Natural killer cell (primary cell): ENCODE results near the gene SLC39A11. TPM values are rescaled to one million over a fixed set of nuclear protein-coding genes. Genes with fewer than 3 reads are reported as not detected.

Source experiments
- ATAC-seq, 3 donors: fragments of 150-1000 bp in 2 of 3; fragments of 200-7000 bp in 1 of 3; cut with Tn5 transposase; 1 replicate in 1 of 3; 2 replicates in 2 of 3; pipeline ENCODE4 v1.10.0; 2021; ENCODE audit warnings: mild to moderate bottlenecking in 2 of 3, moderate library complexity in 2 of 3
- DNase-seq, 2 donors: peaks; one replicate each; pipeline versions ENCODE4 v3.0.0 to v3.0.0-alpha.2; 2013 to 2021; ENCODE audit warnings: mixed read lengths in 1 of 2
- H3K27ac ChIP-seq: one replicate; pipeline ENCODE4 v1.5.1; 2013; ENCODE audit warnings: mild to moderate bottlenecking, low read length
- H3K27me3 ChIP-seq: one replicate; pipeline ENCODE4 v1.6.1; 2013; ENCODE audit warnings: low read length; ENCODE audit not compliant: control insufficient read depth, insufficient read depth
- H3K36me3 ChIP-seq: one replicate; pipeline ENCODE4 v1.6.1; 2013; ENCODE audit warnings: low read length; ENCODE audit not compliant: control insufficient read depth, insufficient read depth
- H3K4me1 ChIP-seq: one replicate; pipeline ENCODE4 v1.6.1; 2013; ENCODE audit warnings: low read length; ENCODE audit not compliant: control insufficient read depth, insufficient read depth
- H3K4me3 ChIP-seq: one replicate; pipeline ENCODE4 v1.5.1; 2013; ENCODE audit warnings: low read length
- H3K9me3 ChIP-seq: one replicate; pipeline ENCODE4 v1.6.1; 2013; ENCODE audit warnings: low read length; ENCODE audit not compliant: control insufficient read depth, insufficient read depth
- H3K27ac Mint-ChIP-seq, 2 donors: one replicate each; pipeline ENCODE4 v1.8.0; 2022; ENCODE audit warnings: mild to moderate bottlenecking in 2 of 2, mixed read lengths in 2 of 2, moderate library complexity in 1 of 2
- H3K27me3 Mint-ChIP-seq, 2 donors: one replicate each; pipeline ENCODE4 v1.8.0; 2022; ENCODE audit warnings: low read depth in 2 of 2, mixed read lengths in 2 of 2
- H3K36me3 Mint-ChIP-seq: one replicate; pipeline ENCODE4 v1.8.0; 2022; ENCODE audit warnings: mixed read lengths
- H3K4me1 Mint-ChIP-seq, 2 donors: one replicate each; pipeline ENCODE4 v1.8.0; 2022; ENCODE audit warnings: mixed read lengths in 2 of 2
- H3K4me3 Mint-ChIP-seq: one replicate; pipeline ENCODE4 v1.8.0; 2022; ENCODE audit warnings: mild to moderate bottlenecking, moderate library complexity, mixed read lengths
- H3K9me3 Mint-ChIP-seq, 2 donors: one replicate each; pipeline ENCODE4 v1.8.0; 2022; ENCODE audit warnings: mixed read lengths in 2 of 2
- WGBS: methylation state at CpG from one replicate; pipeline ENCODE4 v1.1.7; 2013; ENCODE audit warnings: missing lambda C conversion rate; ENCODE audit not compliant: insufficient coverage; 5-methylcytosine and 5-hydroxymethylcytosine counted together
- intact Hi-C: fragments of 100-400 bp; cut with micrococcal nuclease; formaldehyde crosslinking; loops from one replicate; pipeline ENCODE4 v1.14.2; 2022
- total RNA-seq, 4 donors: library from RNA; stranded (reverse); fragments of 120-200 nt in 1 of 4; gene quantifications; one replicate each; pipeline versions ENCODE4 v1.2.3 to v1.2.4, GENCODE V29; 2013 to 2022
- TF ChIP-seq, protein P1 (sequence below): fragments of 200-600 bp; IDR thresholded peaks from one replicate; pipeline ENCODE4 v1.8.0; 2022; ENCODE audit warnings: antibody characterized with exemption

Gene SLC39A11
- total RNA-seq, 3 donors from 2014 or later (not counting 1 experiment from before 2014, with no cell fraction given) = 32.6 to 44.9 (median 39.4) TPM

DNA sequence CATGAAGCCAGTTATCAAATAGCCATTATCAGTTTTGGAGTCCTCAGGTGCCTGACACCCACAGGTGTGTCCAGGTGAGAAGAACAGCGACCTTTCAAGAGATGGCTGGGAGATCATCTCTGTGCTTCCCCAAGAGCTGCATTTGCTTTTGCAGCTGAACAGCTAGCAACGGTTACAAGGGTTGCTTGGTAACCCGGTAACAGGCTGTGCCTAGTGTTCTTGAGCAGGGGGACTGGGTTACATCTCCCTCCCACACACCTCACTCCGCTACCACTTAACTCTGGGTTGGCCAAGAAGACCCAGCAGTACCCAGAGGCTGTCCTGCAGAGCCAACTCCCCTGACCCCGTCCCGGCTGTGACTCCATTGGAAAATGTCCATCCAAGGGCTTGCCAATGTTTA is 147.0 kb downstream of the SLC39A11 start:
- intact Hi-C loops = no loop called here

DNA sequence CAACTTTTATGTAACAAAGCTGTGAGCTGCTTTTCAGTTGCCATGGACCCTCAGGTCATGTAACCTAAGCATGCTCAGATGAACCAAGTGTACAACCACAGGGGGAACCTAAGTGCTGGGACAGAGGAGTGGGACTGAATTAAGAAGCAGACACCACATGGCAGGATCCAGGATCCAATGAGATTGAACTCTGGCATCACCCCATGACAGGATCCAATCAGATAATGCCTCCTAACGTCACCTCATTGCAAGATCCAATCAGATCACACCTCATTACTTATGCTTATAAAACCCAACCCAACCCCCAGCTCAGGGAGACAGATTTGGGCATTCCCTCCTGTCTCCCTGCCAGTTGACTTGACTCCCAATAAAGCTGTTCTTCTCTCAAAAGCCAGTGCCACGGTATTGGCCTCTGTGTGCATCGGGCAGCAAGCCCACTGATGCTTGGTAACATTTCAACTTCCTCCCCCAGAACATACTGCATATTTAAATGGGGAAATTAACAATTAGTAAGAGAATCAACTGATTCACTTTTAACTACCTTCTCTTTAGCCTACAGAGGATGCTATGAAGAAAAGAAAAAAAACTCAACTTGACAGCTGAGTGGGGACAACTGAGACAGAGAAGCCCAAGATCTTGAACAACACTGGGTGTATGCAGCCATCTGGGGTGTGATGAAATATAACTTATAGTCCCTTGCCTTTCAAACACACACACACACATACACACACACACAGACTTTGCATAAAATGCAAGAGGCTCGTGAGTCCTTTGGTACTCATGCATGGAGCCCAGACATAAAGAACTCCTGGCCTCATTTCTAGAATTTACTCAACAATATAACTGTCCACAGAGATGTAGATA is 148.4 kb downstream of the SLC39A11 start:
- TF ChIP-seq, protein P1, sequence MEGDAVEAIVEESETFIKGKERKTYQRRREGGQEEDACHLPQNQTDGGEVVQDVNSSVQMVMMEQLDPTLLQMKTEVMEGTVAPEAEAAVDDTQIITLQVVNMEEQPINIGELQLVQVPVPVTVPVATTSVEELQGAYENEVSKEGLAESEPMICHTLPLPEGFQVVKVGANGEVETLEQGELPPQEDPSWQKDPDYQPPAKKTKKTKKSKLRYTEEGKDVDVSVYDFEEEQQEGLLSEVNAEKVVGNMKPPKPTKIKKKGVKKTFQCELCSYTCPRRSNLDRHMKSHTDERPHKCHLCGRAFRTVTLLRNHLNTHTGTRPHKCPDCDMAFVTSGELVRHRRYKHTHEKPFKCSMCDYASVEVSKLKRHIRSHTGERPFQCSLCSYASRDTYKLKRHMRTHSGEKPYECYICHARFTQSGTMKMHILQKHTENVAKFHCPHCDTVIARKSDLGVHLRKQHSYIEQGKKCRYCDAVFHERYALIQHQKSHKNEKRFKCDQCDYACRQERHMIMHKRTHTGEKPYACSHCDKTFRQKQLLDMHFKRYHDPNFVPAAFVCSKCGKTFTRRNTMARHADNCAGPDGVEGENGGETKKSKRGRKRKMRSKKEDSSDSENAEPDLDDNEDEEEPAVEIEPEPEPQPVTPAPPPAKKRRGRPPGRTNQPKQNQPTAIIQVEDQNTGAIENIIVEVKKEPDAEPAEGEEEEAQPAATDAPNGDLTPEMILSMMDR = no peak
- no peak overlapping the region for H3K27ac ChIP-seq
- no peak overlapping the region for H3K4me3 ChIP-seq
- H3K27me3 ChIP-seq = no peaks in the 10 kb centered on the region
- no peaks in the 10 kb centered on the region for H3K27me3 Mint-ChIP-seq
- no peaks in the 10 kb centered on the region for H3K36me3 Mint-ChIP-seq
- H3K9me3 Mint-ChIP-seq = no peaks in the 10 kb centered on the region
- ATAC-seq (no peak), DNase-seq (no peak)
- H3K4me3 Mint-ChIP-seq = no peak overlapping the region
- H3K9me3 ChIP-seq = no peaks in the 10 kb centered on the region
- peaks cover 0 to 4% of the 10 kb centered on the region in 2 donors for H3K4me1 Mint-ChIP-seq
- H3K27ac Mint-ChIP-seq = no peak overlapping the region
- WGBS = 90% methylated on average over 3 of the region's 4 CpGs
- no peaks in the 10 kb centered on the region for H3K4me1 ChIP-seq
- peaks cover 3% of the 10 kb centered on the region for H3K36me3 ChIP-seq
- intact Hi-C loops = no loop called here

More for the DNA sequence above, 147.0 kb downstream of the SLC39A11 start:
- no peaks in the 10 kb centered on the region for H3K9me3 ChIP-seq
- Mint-ChIP-seq H3K27ac (no peak overlapping the region), H3K27me3 (no peaks in the 10 kb centered on the region), H3K4me3 (no peak overlapping the region), H3K4me1 (peaks cover 0 to 4% of the 10 kb centered on the region in 2 donors), H3K36me3 (no peaks in the 10 kb centered on the region), H3K9me3 (no peaks in the 10 kb centered on the region)
- ATAC-seq (no peak), DNase-seq (no peak)
- H3K4me1 ChIP-seq = no peaks in the 10 kb centered on the region
- H3K36me3 ChIP-seq = peaks cover 3% of the 10 kb centered on the region
- H3K4me3 ChIP-seq = no peak overlapping the region
- H3K27me3 ChIP-seq = no peaks in the 10 kb centered on the region
- no peak overlapping the region for H3K27ac ChIP-seq
- 97% methylated on average over 6 of the region's 6 CpGs for WGBS
- TF ChIP-seq, protein P1 = no peak

DNA sequence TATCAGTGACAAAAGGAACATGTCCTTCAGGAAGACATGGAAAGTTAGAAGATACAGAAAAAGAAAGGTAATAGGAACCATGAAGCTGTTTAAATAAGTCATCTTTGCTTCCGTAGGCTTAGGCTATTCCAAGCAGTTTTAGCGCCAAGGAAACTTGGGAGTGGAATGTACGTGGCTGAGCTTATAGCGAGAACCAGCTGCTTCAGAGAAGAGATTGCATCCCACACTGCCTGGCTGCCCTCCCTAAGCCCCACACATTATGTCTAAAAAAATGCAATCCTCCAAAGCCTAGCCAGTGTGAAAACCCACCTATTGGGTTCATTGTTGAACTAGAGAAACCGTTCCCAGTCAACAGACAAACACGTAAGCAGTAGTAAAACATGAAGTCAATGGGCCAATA is 149.9 kb downstream of the SLC39A11 start:
- no peaks in the 10 kb centered on the region for H3K36me3 Mint-ChIP-seq

More for the DNA sequence above, 149.9 kb downstream of the SLC39A11 start:
- Histone ChIP-seq H3K36me3 (peaks cover 3% of the 10 kb centered on the region), H3K27ac (no peak overlapping the region), H3K27me3 (no peaks in the 10 kb centered on the region), H3K4me1 (no peaks in the 10 kb centered on the region), H3K9me3 (no peaks in the 10 kb centered on the region), H3K4me3 (no peak overlapping the region)
- 96% methylated on average over 6 of the region's 6 CpGs for WGBS
- no peak overlapping the region for H3K27ac Mint-ChIP-seq
- DNase-seq (no peak), ATAC-seq (no peak)
- H3K4me3 Mint-ChIP-seq = no peak overlapping the region
- no peaks in the 10 kb centered on the region for H3K9me3 Mint-ChIP-seq
- peaks cover 0 to 3% of the 10 kb centered on the region in 2 donors for H3K4me1 Mint-ChIP-seq
- TF ChIP-seq, protein P1 = no peak
- no peaks in the 10 kb centered on the region for H3K27me3 Mint-ChIP-seq
- intact Hi-C loops = no loop called here
